ENCODE data around the gene TRMT5.

GRCh38 chr14:60971271-60971670, 9.6 kb downstream of the TRMT5 start:
- TF ChIP-seq POLR2AphosphoS5 (IDR thresholded peaks at IDR 0.05; ENCODE audit: low read depth, low read length) (no peak), EZH2phosphoT487 (IDR thresholded peaks at IDR 0.05; ENCODE audit: borderline replicate concordance) (no peak), YY1 (IDR thresholded peaks at IDR 0.05; ENCODE audit: extremely low read depth, insufficient replicate concordance, low read depth, low read length) (no peak), POLR2A (IDR thresholded peaks at IDR 0.05; ENCODE audit: borderline replicate concordance, extremely low read depth, insufficient read depth, insufficient read length) (no peak), ZFX (IDR thresholded peaks at IDR 0.05) (no peak), EGR1 (IDR thresholded peaks at IDR 0.05; ENCODE audit: low read depth) (no peak), RAD21 (IDR thresholded peaks at IDR 0.05; ENCODE audit: low read depth) (no peak), JUND (IDR thresholded peaks at IDR 0.05) (no peak)
- TF ChIP-seq, protein P1, sequence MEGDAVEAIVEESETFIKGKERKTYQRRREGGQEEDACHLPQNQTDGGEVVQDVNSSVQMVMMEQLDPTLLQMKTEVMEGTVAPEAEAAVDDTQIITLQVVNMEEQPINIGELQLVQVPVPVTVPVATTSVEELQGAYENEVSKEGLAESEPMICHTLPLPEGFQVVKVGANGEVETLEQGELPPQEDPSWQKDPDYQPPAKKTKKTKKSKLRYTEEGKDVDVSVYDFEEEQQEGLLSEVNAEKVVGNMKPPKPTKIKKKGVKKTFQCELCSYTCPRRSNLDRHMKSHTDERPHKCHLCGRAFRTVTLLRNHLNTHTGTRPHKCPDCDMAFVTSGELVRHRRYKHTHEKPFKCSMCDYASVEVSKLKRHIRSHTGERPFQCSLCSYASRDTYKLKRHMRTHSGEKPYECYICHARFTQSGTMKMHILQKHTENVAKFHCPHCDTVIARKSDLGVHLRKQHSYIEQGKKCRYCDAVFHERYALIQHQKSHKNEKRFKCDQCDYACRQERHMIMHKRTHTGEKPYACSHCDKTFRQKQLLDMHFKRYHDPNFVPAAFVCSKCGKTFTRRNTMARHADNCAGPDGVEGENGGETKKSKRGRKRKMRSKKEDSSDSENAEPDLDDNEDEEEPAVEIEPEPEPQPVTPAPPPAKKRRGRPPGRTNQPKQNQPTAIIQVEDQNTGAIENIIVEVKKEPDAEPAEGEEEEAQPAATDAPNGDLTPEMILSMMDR (IDR thresholded peaks at IDR 0.05 in 2 of 3, conservative IDR thresholded peaks at IDR 0.05 in 1 of 3; ENCODE audit: borderline replicate concordance in 1 of 3, insufficient read depth in 1 of 3, low read depth in 2 of 3, low read length in 2 of 3), result no peak
- TF ChIP-seq, protein P2, sequence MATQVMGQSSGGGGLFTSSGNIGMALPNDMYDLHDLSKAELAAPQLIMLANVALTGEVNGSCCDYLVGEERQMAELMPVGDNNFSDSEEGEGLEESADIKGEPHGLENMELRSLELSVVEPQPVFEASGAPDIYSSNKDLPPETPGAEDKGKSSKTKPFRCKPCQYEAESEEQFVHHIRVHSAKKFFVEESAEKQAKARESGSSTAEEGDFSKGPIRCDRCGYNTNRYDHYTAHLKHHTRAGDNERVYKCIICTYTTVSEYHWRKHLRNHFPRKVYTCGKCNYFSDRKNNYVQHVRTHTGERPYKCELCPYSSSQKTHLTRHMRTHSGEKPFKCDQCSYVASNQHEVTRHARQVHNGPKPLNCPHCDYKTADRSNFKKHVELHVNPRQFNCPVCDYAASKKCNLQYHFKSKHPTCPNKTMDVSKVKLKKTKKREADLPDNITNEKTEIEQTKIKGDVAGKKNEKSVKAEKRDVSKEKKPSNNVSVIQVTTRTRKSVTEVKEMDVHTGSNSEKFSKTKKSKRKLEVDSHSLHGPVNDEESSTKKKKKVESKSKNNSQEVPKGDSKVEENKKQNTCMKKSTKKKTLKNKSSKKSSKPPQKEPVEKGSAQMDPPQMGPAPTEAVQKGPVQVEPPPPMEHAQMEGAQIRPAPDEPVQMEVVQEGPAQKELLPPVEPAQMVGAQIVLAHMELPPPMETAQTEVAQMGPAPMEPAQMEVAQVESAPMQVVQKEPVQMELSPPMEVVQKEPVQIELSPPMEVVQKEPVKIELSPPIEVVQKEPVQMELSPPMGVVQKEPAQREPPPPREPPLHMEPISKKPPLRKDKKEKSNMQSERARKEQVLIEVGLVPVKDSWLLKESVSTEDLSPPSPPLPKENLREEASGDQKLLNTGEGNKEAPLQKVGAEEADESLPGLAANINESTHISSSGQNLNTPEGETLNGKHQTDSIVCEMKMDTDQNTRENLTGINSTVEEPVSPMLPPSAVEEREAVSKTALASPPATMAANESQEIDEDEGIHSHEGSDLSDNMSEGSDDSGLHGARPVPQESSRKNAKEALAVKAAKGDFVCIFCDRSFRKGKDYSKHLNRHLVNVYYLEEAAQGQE (IDR thresholded peaks at IDR 0.05; ENCODE audit: low read depth), result no peak
- TF ChIP-seq, protein P3, sequence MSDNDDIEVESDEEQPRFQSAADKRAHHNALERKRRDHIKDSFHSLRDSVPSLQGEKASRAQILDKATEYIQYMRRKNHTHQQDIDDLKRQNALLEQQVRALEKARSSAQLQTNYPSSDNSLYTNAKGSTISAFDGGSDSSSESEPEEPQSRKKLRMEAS (IDR thresholded peaks at IDR 0.05), result no peak
